IPS DF 4.7 (cell line): ENCODE data around the gene IL31RA.
"Not testable (repeated sequence)": the region's sequence is repeated elsewhere in the genome, so short reads cannot be mapped to it uniquely, and the experiment has no call there.

Experiments
- DNase-seq: peaks from one replicate; pipeline ENCODE4 v3.0.0-alpha.2; 2013; ENCODE audit warnings: low spot score; ENCODE audit errors: extremely low read depth

The IL31RA gene

DNA sequence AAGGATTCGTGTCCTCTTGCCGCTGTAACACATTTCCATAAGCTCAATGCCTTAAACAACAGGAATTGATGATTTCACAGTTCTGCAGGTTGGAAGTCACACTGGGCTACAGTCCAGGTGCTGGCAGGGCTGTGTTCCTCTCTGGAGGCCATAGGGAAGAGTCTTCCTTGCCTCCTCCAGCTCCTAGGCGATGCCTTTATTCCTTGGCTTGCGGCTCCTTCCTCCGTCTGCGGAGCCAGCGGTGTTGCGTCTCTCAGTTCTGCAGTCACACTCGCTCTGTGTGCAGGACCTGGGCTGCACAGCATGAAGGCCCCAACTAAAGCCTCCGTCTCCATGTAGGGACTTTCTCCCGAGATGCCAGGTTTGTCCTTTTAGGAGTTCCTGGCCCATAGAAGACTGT, 73.6 kb downstream of the IL31RA start:
- no peak for DNase-seq

DNA sequence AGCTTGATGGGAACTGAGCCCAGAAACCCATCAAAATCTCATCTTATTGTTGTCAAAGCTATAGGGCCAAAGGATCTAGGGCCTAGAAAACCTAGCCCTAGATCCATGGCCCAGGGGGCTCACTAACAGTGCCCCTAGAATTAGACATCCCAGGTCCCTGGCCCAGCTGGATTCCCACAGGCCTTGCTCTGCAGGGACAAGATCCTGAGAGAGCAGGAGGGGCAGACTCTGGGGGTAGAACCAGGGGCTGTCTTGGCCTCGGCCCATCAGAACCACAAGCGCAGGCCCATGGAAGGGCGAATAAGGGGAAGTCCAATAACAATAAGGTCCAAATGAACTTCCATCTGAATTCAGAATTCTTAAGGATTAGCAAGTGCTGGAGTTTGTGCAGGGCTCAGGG, 74.0 kb downstream of the IL31RA start:
- DNase-seq = no peak

DNA sequence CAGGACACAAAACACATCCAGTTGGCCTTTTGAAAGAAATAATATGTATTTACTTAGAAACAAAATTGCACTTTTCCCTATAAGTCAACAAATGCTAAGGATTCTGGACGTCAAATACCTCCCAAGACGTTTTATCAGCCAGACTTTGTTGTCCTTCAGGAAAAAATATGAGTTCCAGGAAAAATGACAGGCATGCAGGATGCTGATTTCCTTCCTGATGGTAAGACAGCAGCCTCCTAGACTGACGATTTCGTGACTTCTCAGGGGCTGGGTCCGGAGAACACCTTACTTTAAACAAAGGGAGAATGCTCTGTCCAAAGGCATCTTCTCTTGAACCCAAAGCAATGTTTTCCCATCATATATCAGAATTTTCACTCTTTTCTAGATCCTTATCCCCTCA, 74.6 kb downstream of the IL31RA start:
- DNase-seq = no peak

DNA sequence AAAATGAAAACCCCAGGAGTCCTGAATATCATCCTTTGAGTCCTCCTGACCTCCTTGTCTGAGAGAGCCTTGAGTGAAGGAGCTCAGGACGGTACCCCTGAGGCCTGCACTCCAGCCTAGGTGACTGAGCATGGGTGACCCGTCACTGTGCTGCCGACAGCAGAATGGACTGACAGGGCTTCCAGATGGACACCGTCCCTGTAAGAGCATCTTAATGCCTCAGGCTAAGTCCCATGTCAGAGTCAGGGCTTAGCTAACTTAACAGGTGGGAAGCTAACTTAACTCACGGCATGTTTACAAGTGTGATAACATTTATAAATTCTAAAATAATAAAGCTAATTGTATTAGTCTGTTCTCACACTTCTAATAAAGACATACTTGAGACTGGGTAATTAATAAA, 75.3 kb downstream of the IL31RA start:
- DNase-seq = no peak

DNA sequence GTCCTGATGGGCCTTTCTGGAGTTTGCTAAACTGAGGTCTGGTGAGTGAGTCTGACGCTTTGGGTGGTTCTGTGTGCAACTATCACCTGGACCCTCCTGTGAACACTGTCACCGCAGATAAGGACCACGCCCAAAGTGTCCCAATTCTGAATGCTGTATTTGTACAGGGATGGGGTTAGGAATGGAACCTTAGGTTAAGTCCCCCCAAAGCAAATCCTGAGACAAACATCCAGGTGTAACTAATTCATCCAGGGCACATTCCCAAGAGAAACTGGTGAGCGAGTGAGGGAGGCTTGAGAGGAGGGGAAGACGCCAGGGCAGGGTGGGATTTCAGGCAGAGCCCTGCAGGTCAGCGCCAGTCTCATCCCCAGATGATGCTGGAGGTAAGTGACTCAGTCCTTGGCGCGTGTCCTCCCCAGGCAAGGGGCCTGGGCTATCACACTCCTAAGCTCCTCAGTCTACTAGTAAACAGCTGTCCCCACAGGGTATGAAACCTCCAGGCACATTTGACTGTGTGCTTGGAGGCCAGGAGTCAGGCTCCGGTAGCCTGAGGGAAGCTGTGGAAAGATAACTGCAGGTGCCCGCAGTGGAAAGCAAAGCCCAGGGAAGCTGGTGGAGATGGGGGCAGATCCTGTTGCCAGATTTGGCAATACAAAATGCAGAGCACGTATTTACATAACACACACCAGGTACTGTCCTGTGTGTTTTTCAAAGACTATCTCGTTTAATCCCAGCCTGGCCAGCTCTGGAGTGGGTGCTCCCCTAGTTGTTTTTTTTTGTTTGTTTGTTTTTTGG, 76.9 kb downstream of the IL31RA start:
- no peak for DNase-seq

DNA sequence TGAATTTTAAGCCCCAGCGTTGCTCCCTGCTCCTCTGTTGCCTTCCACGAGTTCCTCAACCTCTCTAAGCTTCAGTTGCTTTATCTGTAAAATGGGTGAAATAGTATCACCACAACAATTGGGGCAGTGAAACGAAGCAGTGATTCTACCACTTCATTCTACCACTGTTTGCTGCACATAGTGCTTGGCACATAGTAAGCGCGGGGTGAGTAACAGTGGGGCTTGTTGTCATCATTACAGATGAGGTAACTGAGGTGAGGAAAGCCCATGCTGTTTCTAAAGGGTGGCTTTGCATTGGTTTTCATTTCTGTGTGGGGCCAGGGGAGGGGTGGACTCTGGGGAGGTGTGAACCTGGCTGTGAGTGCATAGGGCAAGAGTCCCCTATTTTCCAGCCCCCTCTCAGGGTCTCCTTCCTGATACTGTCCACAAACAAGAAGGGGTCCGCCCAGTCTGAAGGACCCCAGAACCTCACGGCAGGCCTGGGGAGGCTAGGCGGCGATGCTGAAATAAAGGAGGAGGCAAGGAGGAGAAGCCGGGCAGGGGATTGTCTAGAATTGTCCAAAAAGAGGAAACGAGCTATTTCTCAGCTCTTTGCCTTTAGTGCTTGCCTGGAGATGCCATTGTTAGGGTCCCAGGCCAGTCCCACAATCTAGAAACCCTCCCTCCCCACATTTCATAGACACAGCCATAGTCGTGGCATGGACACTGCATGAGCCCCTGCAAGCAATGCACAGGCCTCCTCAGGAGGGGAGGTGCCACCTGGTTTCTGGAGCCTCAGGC, 78.1 kb downstream of the IL31RA start:
- DNase-seq = no peak

DNA sequence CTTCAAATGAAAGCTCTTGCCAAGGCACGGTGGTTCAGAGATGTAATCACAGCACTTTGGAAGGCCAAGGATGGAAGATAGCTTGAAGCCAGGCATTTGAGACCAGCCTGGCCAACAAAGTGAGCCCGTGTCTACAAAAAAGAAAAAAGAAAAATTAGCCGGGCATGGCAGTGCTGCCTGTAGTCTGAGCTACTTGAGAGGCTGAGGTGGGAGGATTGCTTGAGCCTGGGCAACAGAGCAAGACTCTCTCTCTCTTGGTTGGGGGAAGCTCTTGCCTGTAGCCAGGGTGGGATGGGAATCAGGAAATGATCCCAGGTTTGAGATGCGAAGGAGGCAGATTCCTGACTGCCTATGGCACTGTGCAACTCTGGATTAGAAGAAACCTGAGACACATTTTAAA, 81.5 kb downstream of the IL31RA start:
- DNase-seq = no peak

DNA sequence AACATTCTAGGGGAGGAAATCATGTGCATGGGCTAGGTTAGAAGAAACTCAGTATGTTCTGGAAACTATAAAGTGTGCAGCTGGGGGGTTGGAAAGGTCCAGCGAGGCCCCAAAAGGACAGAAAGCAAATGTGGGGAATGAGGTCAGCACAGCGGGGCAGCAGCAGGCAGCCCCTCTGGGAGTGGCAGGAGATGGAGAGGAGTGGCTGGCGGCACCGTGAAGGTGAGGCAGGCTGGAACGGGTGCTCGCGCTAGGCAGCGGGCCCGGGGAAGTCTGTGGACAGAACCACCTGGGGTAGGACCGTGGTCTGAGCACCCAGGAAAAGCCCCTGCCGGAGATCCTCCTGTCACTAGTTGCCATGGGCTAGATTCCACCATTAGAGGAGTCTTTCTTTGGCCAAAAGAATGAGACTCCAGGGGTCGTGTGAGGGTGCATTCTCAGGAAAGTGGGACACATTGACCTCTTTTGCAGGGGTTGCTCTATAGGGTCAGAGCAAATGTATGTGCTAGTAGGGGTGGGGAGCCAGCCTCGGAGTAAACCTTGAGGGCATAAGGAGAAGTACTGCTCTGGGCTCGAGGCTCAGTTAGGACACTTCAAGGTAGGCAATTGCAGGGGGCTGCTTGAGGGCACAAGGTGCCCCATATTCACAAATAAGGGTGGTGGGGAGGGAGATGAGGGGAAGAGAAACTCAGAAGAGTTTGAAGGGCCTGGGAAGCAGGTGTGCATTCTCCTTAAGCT, 82.4 kb downstream of the IL31RA start:
- no peak for DNase-seq

DNA sequence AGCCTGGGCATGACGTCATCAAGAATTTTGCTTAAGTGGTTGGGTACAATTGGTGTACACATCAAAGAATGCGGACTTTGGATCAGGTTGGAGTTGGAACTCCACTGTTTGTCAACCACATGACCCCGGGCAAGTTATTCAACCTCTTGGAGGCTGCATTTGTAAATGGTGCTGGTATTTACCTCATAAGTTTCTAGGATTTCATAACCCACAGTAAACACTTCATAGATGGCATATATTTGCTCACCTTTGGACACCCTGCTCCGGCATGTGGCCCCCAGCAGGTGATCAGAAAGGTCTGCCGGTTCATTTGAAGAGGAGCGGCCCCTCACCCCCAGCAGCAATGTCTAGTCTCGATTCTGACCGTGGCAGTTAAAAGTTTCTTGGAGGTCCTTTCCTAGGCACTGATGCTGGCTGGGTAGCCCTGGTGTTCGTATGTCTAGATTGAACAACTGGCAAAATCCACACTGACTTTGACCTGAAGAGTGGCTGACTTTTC, 83.0 kb downstream of the IL31RA start:
- DNase-seq = no peak

DNA sequence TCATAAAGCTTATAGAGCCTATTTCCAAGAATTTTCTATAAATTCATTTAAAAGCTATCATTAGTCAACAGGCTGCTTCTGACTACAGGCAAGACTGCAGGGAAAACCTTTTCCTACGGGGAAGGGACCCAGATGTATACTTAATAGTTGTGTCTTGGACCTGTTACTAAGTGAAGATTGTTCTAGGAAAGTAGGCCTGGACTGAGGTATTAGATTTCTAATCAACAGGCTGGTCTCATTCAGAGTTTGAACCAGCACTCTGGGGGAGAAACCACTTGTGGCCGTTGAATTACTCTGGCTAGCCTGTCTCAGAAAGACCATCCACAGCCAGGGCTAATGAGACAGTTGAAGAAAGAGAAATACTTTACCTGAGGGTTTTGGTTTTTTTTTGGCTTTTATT, 83.6 kb downstream of the IL31RA start:
- DNase-seq = no peak

DNA sequence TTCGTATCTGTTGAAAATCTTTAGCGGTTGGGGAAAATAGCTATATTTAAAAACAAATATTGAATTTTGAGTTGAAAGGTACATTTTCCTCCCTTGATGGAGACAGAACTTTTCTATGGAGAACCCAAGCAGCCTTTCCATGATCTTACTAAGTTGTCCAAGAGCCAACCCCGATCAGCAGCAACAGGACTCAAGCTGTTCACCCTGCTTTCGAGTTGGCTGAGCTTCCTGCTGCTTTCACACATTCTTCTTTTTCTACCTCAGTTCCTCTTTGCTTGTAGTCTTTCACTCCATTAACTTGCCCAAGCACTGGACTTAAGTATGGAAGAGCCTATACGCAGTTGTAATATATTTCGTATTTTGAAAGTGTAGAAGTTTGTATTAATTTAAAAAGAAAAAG, 84.2 kb downstream of the IL31RA start:
- DNase-seq = no peak

DNA sequence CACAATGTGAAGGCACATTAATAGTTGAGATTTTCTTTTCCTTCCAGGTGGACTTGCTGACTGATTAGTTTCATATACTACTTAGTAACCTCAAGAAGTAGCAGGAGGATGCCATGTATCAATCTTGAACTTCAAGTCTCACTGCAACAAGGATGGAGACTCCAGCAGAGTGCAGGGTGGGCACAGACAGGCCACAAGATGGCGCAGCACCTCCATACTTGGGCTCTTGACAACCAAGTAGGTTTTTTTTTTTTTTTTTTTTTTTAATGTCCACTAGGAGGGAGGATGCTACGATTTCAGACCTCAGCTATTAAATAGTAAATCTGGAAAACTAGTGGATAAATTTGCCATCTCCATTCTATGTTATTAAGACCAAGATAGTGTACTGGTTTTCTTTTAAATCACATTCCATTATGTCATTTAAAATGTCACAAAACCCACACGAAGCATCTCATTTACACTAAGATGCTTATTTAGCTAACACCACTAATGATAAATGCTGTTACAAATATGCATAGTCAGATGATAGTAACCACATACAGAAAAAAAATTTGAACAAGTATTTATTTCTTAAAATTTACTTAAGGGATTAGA, 85.0 kb downstream of the IL31RA start:
- DNase-seq = peak; percentile 38

DNA sequence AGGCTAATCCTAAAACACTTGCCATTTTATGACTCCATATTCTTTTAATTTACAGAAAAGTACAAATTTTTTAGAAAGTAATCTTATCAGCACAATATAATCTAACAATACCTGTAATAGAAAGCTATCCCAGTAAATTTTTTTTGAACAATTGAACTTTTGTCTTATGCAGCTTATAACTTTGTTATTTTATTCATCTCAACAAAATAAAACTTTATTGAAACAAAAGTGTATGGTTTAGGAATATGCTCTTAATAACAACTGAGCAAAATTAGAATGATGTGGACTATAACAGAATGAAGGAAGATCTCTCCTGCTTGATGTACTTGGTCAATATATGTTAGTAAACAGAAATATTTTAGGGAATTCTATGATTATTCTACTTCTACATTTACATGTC, 86.4 kb downstream of the IL31RA start:
- not testable (repeated sequence) for DNase-seq

DNA sequence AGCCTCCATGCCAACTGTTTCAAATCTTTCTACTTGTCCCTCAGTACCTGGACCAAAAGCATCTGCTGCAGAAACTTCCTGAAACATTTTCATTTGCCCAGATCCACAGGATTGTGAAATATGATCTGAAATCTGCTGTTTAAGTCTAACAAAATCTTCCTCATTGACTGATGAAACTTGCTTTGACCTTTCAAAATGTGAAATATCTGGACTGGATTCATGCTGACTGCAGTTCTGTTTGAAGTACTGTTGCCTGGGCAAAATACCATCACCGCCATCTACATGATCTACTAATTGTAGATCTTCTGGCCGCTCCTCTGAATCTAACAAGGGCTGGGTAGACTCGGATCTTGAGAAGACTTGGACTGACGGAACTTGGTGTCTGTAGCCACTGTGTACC, 90.0 kb downstream of the IL31RA start:
- DNase-seq = not testable (repeated sequence)

DNA sequence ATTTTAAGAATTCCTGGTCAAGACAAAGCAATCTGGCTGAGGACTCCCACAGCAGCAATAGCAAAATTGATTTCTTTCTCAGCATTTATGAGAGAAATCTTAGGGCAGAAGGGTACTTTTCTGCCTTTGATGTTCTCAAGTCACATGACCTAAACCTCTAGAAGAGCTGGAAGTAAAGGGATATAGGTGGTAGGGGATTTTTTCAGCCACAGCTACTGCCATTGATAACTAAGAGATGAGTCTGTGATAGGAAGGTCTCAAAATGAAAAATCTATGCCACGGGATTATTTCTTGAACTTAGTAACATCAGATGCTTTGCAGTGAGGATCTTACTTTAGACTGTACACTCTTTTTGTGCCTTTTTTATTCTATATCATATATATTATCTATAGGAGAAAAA, 108.1 kb downstream of the IL31RA start:
- DNase-seq = no peak

DNA sequence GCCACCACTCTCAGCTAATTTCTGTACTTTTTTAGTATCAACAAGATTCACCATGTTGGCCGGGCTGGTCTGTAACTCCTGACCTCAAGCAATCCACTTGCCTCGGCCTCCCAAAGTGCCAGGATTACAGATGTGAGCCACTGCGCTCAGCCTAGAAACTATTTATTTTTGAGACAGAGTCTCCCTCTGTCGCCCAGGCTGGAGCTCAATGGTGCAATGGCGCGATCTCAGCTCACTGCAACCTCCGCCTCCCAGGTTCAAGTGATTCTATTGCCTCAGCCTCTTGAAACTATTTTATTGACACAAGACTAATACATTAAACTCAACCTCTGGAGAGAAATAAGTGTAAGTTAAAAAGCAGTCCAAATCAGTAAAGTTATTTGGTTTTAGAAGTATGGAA, 109.6 kb downstream of the IL31RA start:
- DNase-seq = no peak

DNA sequence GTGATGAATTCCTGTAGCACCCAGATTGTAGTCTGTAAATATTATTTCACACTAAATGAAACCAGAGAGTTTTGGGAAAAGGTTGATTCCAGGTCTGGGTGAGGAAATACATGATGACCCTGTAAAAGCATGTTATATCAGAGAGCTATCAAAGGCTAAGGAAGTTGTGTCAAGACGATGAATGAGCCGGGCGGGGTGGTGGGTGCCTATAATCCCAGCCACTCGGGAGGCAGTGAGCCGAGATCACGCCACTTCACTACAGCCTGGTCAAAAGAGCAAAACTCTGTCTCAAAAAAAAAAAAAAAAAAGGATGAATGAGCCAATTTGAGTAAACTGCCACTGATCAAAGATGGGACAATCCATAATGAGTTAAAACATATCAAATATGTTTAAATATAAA, 114.4 kb downstream of the IL31RA start:
- no peak for DNase-seq

DNA sequence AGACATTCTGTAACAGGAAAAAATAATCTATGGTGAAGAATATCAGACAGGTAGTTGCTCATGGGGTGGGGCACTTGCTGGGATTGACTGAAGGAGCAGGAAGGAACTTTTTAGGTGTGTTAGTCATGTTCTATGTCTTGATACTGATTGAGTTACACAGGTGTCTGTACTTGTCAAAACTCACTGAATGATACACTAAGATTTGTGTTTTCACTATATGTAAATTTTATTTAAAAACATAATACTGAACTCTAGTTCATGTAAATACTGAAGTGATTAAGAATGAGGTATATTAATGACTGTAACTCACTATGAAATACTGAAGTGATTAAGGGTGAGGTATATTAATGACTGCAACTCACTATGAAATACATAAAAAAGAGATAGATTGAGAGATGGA, 115.1 kb downstream of the IL31RA start:
- DNase-seq = no peak

DNA sequence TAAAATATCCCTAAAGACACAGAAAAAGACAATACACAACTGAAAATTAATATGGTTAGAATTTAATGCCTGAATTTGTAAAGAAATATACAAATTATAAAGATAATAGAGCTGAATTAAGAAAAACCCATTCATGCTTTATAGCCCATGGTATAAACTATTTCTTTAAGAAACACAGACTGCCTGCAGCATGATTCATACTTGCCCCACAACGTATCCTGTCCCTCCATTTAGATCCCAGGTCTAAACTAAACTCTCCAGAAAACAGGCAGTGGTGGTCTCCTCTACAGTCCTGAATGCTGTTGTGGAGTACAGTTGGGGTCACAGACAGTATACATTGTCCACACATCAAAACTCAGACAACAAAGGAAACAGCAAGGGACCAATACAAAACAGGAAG, 118.8 kb downstream of the IL31RA start:
- no peak for DNase-seq
